RWPE1 (cell line): ENCODE data around the gene TENM4.

Source experiments
- CTCF ChIA-PET: fragments of 350-600 bp; sonication (Branson Sonifier 250); formaldehyde crosslinking; extraction: SDS; loops from one replicate; lab custom pipeline; 2021; lab: Yijun Ruan, JAX
- POLR2A ChIA-PET: fragments of 400-600 bp; formaldehyde crosslinking; extraction: SDS; loops from one replicate; lab custom pipeline; 2020; ENCODE audit warnings: antibody characterized with exemption; ENCODE audit not compliant: low non-redundant PET; lab: Yijun Ruan, JAX
- DNase-seq: peaks from one replicate; pipeline ENCODE4 v3.0.0; 2012; ENCODE audit warnings: low spot score
- H3K27ac ChIP-seq: fragments of 450-650 bp; 2 replicates; pipeline ENCODE4 v1.5.1; 2017
- TF ChIP-seq, protein P1 (sequence below): fragments of 450-650 bp; conservative IDR thresholded peaks from 2 replicates; pipeline ENCODE4 v1.5.1; 2017; ENCODE audit warnings: low read depth, mild to moderate bottlenecking

The TENM4 gene

DNA sequence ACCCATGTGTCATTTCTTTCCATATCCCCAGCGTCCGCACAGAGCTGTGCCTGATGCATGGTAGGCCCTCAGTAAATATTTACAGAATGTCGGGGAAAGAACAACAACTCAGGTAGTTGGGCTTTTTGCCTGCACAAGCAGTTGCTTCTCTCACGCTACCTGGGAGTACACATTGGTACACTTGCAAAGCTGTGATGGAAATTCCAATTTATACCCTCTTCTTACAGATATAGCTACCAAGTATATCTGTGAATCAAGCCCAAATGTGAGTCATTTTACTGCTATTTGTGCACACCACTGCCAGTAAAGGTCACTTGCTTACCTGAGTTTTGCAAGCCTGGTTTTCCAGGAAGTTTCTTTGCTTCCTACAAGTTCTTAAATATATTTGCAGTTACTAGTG is 533.2 kb downstream of the TENM4 start:
- CTCF ChIA-PET, result no interaction called here
- TF ChIP-seq, protein P1, sequence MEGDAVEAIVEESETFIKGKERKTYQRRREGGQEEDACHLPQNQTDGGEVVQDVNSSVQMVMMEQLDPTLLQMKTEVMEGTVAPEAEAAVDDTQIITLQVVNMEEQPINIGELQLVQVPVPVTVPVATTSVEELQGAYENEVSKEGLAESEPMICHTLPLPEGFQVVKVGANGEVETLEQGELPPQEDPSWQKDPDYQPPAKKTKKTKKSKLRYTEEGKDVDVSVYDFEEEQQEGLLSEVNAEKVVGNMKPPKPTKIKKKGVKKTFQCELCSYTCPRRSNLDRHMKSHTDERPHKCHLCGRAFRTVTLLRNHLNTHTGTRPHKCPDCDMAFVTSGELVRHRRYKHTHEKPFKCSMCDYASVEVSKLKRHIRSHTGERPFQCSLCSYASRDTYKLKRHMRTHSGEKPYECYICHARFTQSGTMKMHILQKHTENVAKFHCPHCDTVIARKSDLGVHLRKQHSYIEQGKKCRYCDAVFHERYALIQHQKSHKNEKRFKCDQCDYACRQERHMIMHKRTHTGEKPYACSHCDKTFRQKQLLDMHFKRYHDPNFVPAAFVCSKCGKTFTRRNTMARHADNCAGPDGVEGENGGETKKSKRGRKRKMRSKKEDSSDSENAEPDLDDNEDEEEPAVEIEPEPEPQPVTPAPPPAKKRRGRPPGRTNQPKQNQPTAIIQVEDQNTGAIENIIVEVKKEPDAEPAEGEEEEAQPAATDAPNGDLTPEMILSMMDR, result no peak
- no peak overlapping the region for H3K27ac ChIP-seq
- POLR2A ChIA-PET, result no interaction called here
- DNase-seq, result peak; percentile 16

DNA sequence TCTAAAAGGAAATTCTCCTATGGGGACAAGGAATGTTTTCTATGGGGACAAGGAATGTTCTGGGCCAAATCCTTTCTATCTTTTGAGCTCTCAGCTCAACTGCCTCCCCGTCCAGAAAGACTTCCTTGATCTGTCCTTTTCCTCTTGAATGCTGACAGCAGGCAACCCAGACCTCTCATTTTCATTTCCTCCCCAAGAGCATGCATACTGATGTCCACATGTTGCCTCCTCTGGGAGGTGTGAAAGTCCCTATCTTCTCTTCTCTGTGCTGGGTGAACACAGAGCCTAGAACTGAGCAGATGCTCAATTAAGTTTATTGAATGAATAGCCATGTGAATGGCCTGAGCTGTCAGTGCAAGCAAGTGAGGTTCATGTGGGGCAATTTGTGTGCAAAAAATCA is 534.3 kb downstream of the TENM4 start:
- CTCF ChIA-PET, result no interaction called here
- POLR2A ChIA-PET, result no interaction called here

DNA sequence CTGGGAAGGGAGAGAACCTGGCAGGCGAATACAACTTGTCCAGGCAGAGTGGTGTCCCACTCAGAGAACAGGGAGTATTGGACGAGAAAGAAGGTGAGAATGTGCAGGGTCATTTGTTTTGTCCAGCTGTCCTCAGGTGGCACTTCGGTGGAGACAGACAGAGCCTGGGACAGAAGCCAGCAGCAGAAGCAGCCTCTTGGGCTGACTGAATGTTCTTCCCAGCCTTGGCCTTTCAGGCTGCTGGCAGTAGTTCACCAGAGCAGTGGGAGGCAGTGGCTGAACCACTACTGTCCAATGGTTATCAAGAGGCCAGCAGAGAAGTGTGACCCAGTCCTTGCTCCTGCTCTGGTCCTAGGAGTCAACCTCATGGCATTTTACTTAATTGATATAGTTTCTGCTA is 535.1 kb downstream of the TENM4 start:
- no peak for DNase-seq
- ChIA-PET POLR2A (no interaction called here), CTCF (no interaction called here)
- H3K27ac ChIP-seq, result no peak overlapping the region
- TF ChIP-seq, protein P1, result no peak

More for the DNA sequence above, 534.3 kb downstream of the TENM4 start:
- no peak overlapping the region for H3K27ac ChIP-seq
- no peak for DNase-seq
- TF ChIP-seq, protein P1, result no peak

DNA sequence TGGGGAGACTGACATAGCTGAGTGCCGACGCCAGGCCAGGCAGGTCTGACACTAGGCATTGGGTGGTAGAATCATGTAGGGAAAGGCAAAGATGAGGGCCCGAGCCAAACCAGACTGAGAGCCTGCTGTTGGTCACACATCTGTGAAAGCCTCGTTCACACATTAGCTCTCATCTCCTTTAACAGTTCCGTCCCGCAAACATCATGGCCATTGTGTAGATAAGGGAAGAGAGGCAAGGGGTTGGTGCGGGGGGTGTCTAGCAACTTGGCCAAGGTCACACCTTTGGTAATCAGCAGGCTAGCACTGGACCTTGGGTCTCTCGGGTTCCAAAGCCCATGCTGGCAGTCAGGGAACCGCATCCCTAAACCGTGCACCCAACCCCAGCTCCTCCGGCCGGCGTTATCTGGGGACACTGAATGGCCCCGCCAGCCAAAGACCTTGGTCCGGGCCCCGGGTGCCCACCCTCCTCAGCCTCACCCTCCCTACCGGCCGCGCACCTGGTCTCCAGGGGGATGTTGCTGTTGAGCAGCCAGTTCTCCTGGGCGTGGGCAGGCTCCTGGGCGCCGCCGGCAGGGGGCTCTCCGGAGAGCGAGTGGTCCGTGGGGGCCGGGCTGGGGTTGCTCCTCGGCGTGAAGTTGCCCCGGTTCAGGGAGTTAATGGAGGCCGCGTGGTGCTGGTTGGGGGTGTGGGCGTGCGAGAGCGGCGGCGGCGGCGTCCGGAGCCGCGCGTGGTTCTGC is 537.9 kb downstream of the TENM4 start:
- POLR2A ChIA-PET, result no interaction called here
- CTCF ChIA-PET, result no interaction called here

DNA sequence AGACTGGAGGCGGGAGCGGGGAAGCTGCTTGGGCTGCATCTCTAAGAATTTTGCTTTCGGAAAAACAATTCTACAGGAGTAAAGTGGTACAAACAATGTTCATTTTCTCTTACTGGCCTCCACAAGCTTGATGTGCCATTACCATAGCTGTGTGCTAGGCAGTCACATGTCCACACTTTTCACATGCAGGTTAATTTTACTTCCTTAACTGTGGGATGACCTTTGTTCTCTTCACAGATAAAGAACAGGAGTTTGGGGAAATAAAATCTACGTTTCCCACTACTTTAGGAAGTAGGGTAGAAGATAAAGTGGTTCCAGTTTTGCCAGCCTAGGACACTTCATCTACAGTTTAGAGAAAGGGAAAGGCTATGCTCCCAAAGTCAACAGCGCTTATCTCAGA is 539.0 kb downstream of the TENM4 start:
- TF ChIP-seq, protein P1, result no peak
- ChIA-PET POLR2A (no interaction called here), CTCF (interaction anchor here (0.7 kb wide), 1 partner anchor 41 kb away, joined by 3 read pairs; no protein-coding TSS in a partner anchor)
- DNase-seq, result no peak
- no peak overlapping the region for H3K27ac ChIP-seq

More for the DNA sequence above, 537.9 kb downstream of the TENM4 start:
- DNase-seq, result no peak
- no peak overlapping the region for H3K27ac ChIP-seq
- TF ChIP-seq, protein P1, result no peak

DNA sequence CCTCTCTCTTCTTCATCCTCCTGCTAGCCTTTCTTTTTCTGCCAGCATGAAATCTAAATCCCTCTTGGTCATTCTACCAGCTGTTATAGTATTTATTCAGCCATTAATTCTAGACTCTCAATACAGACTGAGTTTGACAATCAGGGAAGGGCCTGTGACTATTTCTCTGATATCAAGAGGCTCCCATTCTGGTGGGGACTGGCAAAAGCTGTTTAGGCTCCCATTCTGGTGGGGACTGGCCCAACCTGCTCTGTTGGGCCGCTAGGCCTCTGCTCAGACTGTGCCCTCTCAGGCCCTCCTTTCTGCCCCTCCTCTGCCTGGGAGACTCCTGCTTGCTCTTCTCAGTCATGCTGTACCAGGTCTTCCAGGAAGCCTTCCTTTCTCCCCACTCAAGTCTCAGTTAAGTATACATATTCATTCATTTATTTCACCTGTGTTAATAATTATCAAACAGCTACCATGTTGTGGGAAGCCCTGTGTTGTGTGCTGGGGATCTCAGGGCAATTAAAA is 542.5 kb downstream of the TENM4 start:
- ChIA-PET CTCF (no interaction called here), POLR2A (no interaction called here)
- no peak overlapping the region for H3K27ac ChIP-seq
- no peak for DNase-seq
- TF ChIP-seq, protein P1, result no peak
